ENCODE measurements around the gene PALLD.

- TF ChIP-seq EZH2phosphoT487 (IDR thresholded peaks at IDR 0.05) (no peak), EZH2 (IDR thresholded peaks at IDR 0.05) (no peak)
- TF ChIP-seq, protein P1, sequence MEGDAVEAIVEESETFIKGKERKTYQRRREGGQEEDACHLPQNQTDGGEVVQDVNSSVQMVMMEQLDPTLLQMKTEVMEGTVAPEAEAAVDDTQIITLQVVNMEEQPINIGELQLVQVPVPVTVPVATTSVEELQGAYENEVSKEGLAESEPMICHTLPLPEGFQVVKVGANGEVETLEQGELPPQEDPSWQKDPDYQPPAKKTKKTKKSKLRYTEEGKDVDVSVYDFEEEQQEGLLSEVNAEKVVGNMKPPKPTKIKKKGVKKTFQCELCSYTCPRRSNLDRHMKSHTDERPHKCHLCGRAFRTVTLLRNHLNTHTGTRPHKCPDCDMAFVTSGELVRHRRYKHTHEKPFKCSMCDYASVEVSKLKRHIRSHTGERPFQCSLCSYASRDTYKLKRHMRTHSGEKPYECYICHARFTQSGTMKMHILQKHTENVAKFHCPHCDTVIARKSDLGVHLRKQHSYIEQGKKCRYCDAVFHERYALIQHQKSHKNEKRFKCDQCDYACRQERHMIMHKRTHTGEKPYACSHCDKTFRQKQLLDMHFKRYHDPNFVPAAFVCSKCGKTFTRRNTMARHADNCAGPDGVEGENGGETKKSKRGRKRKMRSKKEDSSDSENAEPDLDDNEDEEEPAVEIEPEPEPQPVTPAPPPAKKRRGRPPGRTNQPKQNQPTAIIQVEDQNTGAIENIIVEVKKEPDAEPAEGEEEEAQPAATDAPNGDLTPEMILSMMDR (IDR thresholded peaks at IDR 0.05) = no peak
Observed at GRCh38 chr4:168797738-168798375, 301.0 kb downstream of the PALLD start.
